SK-N-DZ (cell line): Measurements from ENCODE around the gene PTDSS2.
"Not testable (repeated sequence)": the region's sequence is repeated elsewhere in the genome, so short reads cannot be mapped to it uniquely, and the experiment has no call there.

ENCODE experiments used
- DNase-seq: peaks from one replicate; pipeline ENCODE4 v3.0.0-alpha.2; 2015; ENCODE audit warnings: low spot score

Gene PTDSS2

GRCh38 chr11:431921-432320 lies 18.2 kb upstream of the PTDSS2 start:
- DNase-seq: no peak

- no peak for DNase-seq
These were observed 17.5 kb upstream of the PTDSS2 start for GRCh38 chr11:432501-433100.

DNA sequence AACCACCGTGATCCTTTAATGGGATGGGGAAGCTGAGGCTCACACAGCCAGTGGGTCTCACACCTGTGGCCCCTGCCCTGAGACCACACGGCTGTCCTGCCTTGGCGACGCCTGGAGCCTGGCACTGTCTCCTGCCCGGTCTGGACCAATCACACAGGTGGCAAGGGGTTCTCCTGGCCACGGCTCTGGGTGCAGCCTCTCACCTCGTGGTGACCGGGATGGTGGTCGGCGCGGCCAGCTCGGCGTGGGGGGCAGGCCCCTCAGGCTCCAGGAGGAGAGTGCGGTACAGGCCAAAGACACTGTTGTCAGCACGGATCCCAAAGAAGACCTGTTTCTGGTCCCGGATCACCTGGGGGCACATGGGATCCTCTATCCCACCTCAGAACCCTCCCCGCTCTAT lies 17.0 kb upstream of the PTDSS2 start:
- DNase-seq: no peak

DNA sequence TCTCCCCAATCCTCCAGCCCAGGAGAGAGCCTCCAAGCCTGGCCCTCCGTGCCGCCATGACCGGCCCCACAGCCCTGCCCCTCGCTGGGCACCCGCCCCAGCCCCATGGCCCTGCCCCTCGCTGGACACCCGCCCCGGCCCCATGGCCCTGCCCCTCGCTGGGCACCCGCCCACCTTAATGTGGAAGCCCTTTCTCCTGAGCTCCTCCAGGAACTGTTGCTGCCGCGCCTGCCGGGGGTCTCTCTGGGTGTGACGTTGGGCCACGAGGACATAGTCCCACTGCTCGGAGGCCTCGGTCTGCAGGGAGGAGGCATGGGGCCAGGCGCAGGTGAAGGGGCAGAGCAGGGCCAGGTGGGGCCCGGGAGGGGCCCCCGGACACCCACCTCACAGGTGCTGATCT lies 16.4 kb upstream of the PTDSS2 start:
- no peak for DNase-seq

- no peak for DNase-seq
These were observed 15.6 kb upstream of the PTDSS2 start for GRCh38 chr11:434496-434895.

DNA sequence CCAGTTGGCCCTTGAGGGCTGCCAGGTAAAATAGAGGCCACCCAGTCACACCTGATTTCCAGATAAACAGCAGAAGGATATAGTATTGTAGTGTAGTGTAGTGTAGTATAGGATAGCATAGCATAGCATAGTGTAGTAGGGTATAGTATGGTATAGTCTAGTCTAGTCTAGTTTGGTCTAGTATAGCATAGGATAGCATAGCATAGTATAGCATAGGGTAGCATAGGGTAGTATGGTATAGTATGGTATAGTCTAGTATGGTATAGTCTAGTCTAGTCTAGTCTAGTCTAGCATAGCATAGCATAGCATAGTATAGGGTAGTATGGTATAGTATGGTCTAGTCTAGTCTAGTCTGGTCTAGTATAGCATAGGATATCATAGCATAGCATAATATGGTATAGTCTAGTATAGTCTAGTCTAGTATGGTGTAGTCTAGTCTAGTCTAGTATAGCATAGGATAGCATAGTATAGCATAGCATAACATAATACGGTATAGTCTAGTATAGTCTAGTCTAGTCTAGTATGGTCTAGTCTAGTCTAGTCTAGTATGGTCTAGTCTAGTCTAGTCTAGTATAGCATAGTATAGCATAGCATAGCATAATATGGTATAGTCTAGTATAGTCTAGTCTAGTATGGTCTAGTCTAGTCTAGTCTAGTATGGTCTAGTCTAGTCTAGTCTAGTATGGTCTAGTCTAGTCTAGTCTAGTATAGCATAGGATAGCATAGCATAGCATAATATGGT lies 14.9 kb upstream of the PTDSS2 start:
- not testable (repeated sequence) for DNase-seq

- no peak for DNase-seq
These were observed 12.7 kb upstream of the PTDSS2 start for GRCh38 chr11:437228-437870.

GRCh38 chr11:438101-438844 lies 11.8 kb upstream of the PTDSS2 start:
- DNase-seq: no peak

GRCh38 chr11:439315-440064 lies 10.6 kb upstream of the PTDSS2 start:
- no peak for DNase-seq

DNA sequence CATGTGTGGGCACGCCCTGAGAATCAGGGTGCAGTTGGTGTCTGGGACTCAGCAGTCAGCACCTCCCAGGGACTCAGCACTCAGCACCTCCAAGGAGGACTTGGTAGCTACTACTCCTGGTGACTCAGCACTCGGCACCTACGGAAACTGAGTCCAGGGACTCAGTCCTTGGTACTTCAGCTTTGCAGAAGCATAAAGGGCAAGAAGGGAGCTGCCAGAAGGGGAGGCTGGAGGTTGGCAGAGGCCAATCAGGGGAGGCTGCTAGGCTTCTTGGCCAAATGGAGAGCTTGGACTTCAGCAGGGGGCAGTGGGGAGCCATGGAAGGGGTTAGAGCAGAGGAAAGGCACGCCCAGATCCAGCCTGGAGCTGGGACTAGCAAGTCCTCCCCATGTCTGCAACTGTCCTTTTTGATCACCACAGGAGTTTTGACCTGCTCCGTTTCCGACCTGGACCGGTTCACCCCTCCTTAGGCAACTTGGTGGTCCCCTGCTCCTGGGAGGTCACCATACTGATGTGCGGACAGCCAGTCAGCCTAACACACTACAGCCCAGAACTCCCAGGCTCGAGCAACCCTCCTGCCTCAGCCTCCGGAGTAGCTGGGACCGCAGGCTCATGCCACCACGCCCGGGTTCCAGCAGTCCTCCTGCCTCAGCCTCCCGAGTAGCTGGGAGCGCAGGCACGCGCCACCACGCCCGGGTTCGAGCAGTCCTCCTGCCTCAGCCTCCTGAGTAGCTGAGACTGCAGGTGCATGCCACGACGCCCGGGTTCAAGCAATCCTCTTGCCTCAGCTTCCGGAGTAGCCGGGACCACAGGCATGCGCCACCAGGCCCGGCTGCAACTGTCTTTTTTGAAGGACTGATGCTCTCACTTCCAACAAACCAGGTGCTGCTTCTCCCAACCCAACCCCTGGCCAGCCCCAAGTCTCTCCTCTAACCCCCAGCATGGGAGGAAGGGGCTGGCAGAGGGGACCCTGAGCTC lies 9.7 kb upstream of the PTDSS2 start:
- DNase-seq: no peak

- DNase-seq: no peak
These were observed 9.0 kb upstream of the PTDSS2 start for GRCh38 chr11:441043-441417.

DNA sequence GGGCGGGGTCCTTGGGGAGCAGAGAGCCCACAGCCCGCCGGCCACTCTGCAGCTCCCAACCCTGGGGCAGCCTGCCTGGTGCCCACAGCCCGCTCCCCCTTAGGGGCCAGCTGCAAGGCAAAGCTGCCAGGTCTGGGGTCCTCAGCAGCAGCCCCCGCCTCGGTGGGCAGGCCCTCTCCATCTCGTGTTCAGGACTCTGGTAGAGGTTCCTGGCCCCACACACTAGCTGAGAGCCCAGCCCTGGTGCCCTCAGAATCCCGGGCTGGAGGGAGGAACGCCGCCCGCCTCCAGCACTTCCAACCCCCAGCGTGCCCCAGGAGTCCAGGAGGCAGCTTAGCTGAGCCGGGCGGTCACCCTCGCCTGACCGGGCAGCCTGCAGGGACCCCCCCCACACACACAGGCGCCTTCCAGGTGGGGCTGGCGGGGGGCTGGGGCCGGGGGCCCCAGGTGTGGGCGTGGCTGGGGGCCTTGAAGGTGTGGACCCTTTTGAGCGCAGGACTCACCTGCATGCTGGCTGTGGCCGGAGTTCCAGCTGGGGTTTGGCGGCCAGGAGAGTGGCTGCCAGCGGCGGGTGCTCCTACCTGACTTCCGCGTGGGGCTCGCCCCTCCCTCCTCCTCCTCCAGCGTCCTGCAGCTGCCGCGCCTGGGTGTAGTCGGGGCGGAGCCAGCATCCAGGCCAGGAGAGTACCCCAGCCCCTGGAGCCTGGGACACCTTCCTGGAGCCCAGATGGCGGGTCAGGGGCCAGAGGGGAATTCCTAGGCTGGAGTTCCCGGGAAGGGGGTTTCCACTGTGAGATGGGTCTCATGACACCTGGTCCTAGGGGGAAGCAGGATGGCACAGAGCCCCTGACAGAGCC lies 8.4 kb upstream of the PTDSS2 start, which contains the start of gene ANO9:
Gene ANO9, minus strand, starts transcription at position 594 of the 857 bp plus-strand sequence. Its CDS starts 85 bp downstream, at position 509.
- DNase-seq: peak; percentile 48

GRCh38 chr11:442611-443081 lies 7.4 kb upstream of the PTDSS2 start:
- no peak for DNase-seq

DNA sequence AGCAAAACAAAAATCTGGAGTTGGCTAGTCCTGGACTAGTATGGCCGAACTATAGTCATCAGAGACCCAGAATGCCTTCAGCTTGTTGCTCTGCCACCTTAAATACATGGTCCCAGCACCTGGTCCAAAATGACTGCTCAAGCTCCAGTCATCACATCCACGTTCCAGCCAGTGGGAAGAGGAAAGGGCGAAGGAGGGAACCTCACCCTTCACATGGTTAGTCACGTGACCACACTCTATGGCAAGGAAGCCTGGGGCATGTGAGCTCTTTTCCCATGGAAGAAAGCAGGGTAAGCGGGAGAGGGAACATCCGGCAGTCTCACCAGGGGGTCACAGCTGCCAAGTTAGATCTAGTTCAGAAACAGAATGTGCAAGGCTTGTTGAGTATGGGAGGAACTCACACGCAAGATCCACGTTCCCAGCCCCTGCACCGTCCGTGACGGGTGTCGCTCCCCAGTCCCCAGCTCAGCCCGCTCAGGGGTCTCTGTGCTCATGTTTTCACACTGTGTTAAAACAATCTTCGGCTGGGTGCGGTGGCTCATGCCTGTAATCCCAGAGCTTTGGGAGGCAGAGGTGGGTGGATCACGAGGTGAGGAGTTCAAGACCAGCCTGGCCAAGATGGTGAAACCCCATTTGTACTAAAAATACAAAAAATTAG lies 6.4 kb upstream of the PTDSS2 start:
- DNase-seq: peak; percentile 57

GRCh38 chr11:444396-445144 lies 5.5 kb upstream of the PTDSS2 start:
- DNase-seq: no peak

DNA sequence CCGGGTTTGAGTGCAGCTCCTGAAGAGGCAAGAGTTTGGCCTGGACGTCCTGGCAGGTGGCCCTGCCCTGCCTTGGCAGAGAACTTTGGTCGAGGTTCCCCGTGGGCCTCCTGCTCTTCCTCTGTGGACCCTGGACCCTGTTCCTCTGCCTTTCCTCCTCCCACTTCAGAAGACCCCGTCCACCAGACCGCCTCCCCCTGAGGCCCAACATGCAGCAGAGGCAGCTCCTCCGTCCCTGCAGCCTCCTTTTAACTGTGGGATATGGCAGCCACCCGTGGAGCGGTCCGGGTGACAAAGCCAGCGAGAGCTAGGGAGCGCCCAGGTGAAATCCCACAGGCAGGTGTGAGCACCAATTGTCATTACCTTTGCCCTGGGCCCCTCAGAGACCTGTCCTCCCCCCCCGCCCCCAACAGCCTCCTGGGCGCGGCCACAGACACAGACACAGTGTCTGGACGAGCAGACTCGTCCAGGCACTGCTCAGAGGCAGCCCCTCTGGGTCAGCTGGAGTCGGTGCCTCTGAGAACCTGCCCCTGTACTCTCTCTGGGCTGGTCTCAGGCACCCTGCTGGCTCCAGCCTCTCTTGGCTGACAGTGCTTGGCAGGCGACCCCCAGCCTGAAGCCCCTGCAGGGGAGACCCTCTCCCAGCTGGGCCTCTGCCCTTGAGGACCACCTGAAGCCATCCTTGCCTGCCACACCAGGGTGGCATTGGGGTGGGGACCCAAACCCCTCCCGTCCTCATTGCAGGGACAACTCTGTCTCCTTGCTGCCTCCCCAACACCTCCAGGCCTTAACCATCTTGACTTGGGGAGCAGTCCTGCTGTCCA lies 4.1 kb upstream of the PTDSS2 start:
- no peak for DNase-seq

- peak; percentile 45 for DNase-seq
These were observed 3.2 kb upstream of the PTDSS2 start for GRCh38 chr11:446891-447290.
